CD4-positive, alpha-beta T cell treated with Interleukin-17A for 4 hours (primary cell): ENCODE data around the gene ESCO1.

Experiments used
- DNase-seq: peaks from one replicate; pipeline ENCODE4 v3.0.0-alpha.2; 2020; ENCODE audit warnings: mixed read lengths

The ESCO1 gene

DNA sequence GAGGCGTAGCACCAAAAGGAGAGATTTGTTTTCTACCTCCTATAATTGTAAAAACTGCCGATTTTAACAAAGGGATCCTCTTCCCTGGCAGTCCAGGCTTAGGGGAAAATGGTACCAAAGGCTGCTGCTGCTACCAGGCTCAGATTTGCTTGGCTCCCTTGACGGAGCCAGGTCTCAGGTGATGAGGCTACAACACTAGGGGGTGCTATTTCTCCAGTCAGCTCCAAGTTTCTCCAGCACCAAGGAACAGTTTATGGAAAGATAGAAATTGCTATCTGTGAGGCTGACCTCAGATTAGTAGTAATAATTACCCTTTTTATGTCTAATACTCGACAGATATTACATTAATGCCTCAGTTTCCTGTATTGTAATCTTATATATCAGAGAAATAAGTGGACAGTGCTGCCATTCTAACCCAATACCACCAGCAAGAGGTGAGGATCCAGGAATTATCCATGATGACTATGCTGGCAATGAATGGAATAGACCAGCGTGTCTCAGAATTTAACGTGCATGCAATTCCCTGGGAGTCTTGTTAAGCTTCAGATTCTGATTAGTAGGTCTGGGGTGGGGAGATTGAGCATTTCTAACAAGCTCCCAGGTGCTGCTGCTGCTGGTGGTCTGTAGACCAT is 111.3 kb downstream of the ESCO1 start:
- peak; percentile 27 for DNase-seq

GRCh38 chr18:21486905-21487437 is 113.5 kb downstream of the ESCO1 start:
- no peak for DNase-seq

DNA sequence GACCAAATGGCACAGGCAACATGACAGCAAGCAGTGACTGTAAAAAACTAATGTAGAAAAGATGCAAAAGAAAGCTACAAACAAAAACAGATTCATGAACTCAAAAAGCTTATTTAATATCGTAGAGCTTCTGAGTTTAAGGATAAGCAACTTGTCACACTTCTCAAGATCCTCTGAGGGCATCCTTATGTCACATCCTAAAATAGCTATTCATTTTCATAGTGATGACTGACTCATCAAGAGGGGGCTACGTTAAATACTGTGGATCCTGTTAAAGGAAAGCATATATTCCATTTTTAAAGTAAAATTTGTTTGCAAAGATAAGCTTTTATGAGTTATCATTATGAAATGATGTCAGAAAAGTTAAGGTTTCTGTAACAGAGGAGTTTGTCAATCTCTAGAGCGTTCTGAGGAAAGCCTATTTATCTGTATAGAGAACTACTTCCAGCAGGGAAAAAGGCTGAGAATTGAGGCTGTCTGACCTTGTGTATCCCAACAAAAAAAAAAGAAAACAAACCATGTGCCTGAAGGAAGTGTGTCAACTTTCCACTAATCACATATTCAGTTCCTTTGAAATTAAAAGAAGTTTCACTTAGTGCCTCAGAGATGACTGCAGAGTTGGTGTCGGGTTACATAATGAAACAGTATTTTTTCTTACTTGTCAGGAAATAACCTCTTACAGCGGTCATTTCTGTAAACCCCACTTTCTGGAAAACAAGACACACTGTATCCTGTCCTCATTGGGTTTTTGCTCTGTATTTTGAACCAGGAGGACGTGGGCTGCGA is 115.5 kb downstream of the ESCO1 start:
- no peak for DNase-seq

- DNase-seq = no peak
These were observed 117.5 kb downstream of the ESCO1 start for GRCh38 chr18:21483051-21483450.

DNA sequence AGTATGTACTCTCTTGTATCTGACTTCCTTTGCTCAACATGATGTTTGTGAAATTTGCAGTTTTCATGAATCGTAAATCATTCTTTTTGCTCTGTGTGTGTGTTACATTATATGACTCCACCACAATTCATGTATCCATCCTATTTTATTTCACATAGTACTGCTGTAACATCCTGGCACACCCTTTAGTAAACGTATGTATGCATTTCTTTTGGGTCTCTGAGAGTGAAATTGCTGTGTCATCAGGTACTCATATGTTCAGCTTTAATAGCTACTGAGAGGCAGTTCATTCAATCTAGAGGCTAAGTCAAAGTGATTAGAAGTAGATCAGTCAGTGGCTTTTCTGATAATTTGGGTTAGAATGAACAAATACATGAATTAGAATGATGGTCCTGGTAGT is 118.8 kb downstream of the ESCO1 start:
- DNase-seq = no peak

DNA sequence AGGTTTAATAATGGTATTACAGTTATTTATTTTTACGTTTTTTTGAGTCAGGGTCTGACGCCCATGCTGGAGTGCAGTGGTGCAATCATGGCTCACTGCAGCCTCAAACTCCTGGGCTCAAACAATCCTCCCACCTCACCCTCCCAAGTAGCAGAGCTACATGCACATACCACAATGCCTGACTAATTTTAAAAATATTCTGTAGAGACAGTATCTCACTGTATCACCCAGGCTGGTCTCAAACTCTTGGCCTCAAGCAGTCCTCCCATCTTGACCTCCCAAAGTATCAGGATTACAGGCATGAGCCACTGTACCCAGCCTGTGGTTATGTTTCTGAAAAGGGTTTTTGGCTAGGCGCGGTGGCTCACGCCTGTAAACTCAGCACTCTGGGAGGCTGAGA is 120.8 kb downstream of the ESCO1 start:
- DNase-seq = no peak
